H9 (cell line): Measurements from ENCODE around the gene CSMD2. TPM values are rescaled to one million over a fixed set of nuclear protein-coding genes. Genes with fewer than 3 reads are reported as not detected.

ENCODE experiments used
- DNase-seq: peaks from one replicate; pipeline ENCODE4 v3.0.0-alpha.2; 2017
- H2AFZ ChIP-seq: one replicate; pipeline ENCODE4 v1.6.1; 2013; ENCODE audit warnings: mild to moderate bottlenecking, low read length, control low read depth, moderate library complexity
- H2AK5ac ChIP-seq: 2 replicates; pipeline ENCODE4 v1.6.1; 2013; ENCODE audit warnings: low read length, control low read depth, mixed read lengths; ENCODE audit not compliant: insufficient read length
- H2BK120ac ChIP-seq: one replicate; pipeline ENCODE4 v1.6.1; 2013; ENCODE audit warnings: low read depth, mild to moderate bottlenecking, low read length, control low read depth, inconsistent platforms; ENCODE audit not compliant: poor library complexity, severe bottlenecking
- H2BK12ac ChIP-seq: 2 replicates; pipeline ENCODE4 v1.6.1; 2013; ENCODE audit warnings: low read length, control low read depth, mixed read lengths, low read depth; ENCODE audit not compliant: insufficient read length
- H2BK15ac ChIP-seq: 2 replicates; pipeline ENCODE4 v1.6.1; 2013; ENCODE audit warnings: low read depth, low read length, control low read depth
- H2BK20ac ChIP-seq: one replicate; pipeline ENCODE4 v1.6.1; 2013; ENCODE audit warnings: low read depth, mild to moderate bottlenecking, low read length, control low read depth, inconsistent platforms; ENCODE audit not compliant: poor library complexity, severe bottlenecking
- H2BK5ac ChIP-seq: 2 replicates; pipeline ENCODE4 v1.6.1; 2013; ENCODE audit warnings: low read length, control low read depth, mixed read lengths; ENCODE audit not compliant: insufficient read length
- H3K14ac ChIP-seq: 2 replicates; pipeline ENCODE4 v1.6.1; 2013; ENCODE audit warnings: low read length, control low read depth; ENCODE audit not compliant: insufficient read depth
- H3K18ac ChIP-seq: 2 replicates; pipeline ENCODE4 v1.6.1; 2013; ENCODE audit warnings: low read depth, mild to moderate bottlenecking, mixed read lengths, low read length, control low read depth; ENCODE audit not compliant: insufficient read length
- H3K23ac ChIP-seq: 2 replicates; pipeline ENCODE4 v1.6.1; 2013; ENCODE audit warnings: low read length, control low read depth, mixed read lengths, low read depth; ENCODE audit not compliant: insufficient read length
- H3K23me2 ChIP-seq: 2 replicates; pipeline ENCODE4 v1.6.1; 2013; ENCODE audit warnings: low read depth, mild to moderate bottlenecking, mixed read lengths, low read length, control low read depth; ENCODE audit not compliant: insufficient read length, poor library complexity, severe bottlenecking
- H3K27ac ChIP-seq: 2 replicates; pipeline ENCODE4 v1.5.1; 2013; ENCODE audit warnings: low read length, control low read depth, mixed read lengths, low read depth; ENCODE audit not compliant: insufficient read length
- H3K27me3 ChIP-seq: 2 replicates; pipeline ENCODE4 v1.6.1; 2013; ENCODE audit warnings: low read length, control low read depth, inconsistent platforms; ENCODE audit not compliant: insufficient read depth
- H3K4ac ChIP-seq: 2 replicates; pipeline ENCODE4 v1.6.1; 2013; ENCODE audit warnings: low read depth, mild to moderate bottlenecking, control low read depth, inconsistent platforms, low read length, moderate library complexity
- H3K4me1 ChIP-seq: 2 replicates; pipeline ENCODE4 v1.6.1; 2013; ENCODE audit warnings: low read length, control low read depth, inconsistent platforms; ENCODE audit not compliant: insufficient read depth
- H3K4me2 ChIP-seq: 2 replicates; pipeline ENCODE4 v1.6.1; 2013; ENCODE audit warnings: low read length, control low read depth, mixed read lengths; ENCODE audit not compliant: insufficient read length, insufficient read depth
- H3K56ac ChIP-seq: 2 replicates; pipeline ENCODE4 v1.6.1; 2013; ENCODE audit warnings: low read depth, mild to moderate bottlenecking, mixed read lengths, low read length, control low read depth; ENCODE audit not compliant: insufficient read length
- H3K79me1 ChIP-seq: 2 replicates; pipeline ENCODE4 v1.6.1; 2013; ENCODE audit warnings: low read depth, mild to moderate bottlenecking, moderate library complexity, low read length, control low read depth, inconsistent platforms; ENCODE audit not compliant: insufficient read depth, poor library complexity, severe bottlenecking
- H3K79me2 ChIP-seq: 2 replicates; pipeline ENCODE4 v1.6.1; 2013; ENCODE audit warnings: low read length, control low read depth, inconsistent platforms; ENCODE audit not compliant: insufficient read depth
- H3K9ac ChIP-seq: 2 replicates; pipeline ENCODE4 v1.6.1; 2013; ENCODE audit warnings: low read length, control low read depth, mixed read lengths; ENCODE audit not compliant: insufficient read length; ENCODE audit errors: extremely low read depth
- H3K9me3 ChIP-seq: one replicate; pipeline ENCODE4 v1.6.1; 2013; ENCODE audit warnings: low read depth, low read length, inconsistent platforms; ENCODE audit not compliant: control insufficient read depth
- H3T11ph ChIP-seq: one replicate; pipeline ENCODE4 v1.6.1; 2013; ENCODE audit warnings: mild to moderate bottlenecking, low read length, control low read depth, inconsistent platforms
- H4K20me1 ChIP-seq: one replicate; pipeline ENCODE4 v1.6.1; 2013; ENCODE audit not compliant: control insufficient read depth, insufficient read length, insufficient read depth
- H4K5ac ChIP-seq: 2 replicates; pipeline ENCODE4 v1.6.1; 2013; ENCODE audit warnings: low read depth, mild to moderate bottlenecking, mixed read lengths, low read length, control low read depth; ENCODE audit not compliant: insufficient read length
- H4K8ac ChIP-seq: replicated peaks from 2 replicates; pipeline ENCODE4 v1.6.1; 2013; ENCODE audit warnings: low read length, control low read depth, mixed read lengths, low read depth; ENCODE audit not compliant: insufficient read length
- H4K91ac ChIP-seq: 2 replicates; pipeline ENCODE4 v1.6.1; 2013; ENCODE audit warnings: low read depth, mild to moderate bottlenecking, moderate library complexity, mixed read lengths, low read length, control low read depth; ENCODE audit not compliant: insufficient read length
- H3K27ac Mint-ChIP-seq, 3 experiments: 2 replicates in 2 of 3; 3 replicates in 1 of 3; pipeline ENCODE4 v1.8.0; 2020 to 2021; ENCODE audit warnings: mixed read lengths in 3 of 3, mild to moderate bottlenecking in 1 of 3, moderate library complexity in 1 of 3
- H3K27me3 Mint-ChIP-seq: 2 replicates; pipeline ENCODE4 v1.8.0; 2021; ENCODE audit warnings: low read depth, mild to moderate bottlenecking, moderate library complexity, mixed read lengths
- H3K36me3 Mint-ChIP-seq, 3 experiments: 2 replicates in 2 of 3; 3 replicates in 1 of 3; pipeline ENCODE4 v1.8.0; 2020 to 2021; ENCODE audit warnings: low read depth in 3 of 3, mixed read lengths in 3 of 3; ENCODE audit not compliant: insufficient read depth in 1 of 3
- H3K4me1 Mint-ChIP-seq, 2 experiments: 2 replicates each; pipeline ENCODE4 v1.8.0; 2020; ENCODE audit warnings: mixed read lengths in 2 of 2
- H3K4me3 Mint-ChIP-seq, 2 experiments: 2 replicates in 1 of 2; 3 replicates in 1 of 2; pipeline ENCODE4 v1.8.0; 2020 to 2021; ENCODE audit warnings: mild to moderate bottlenecking in 2 of 2, mixed read lengths in 2 of 2, moderate library complexity in 1 of 2
- H3K9me3 Mint-ChIP-seq, 2 experiments: 2 replicates in 1 of 2; 3 replicates in 1 of 2; pipeline ENCODE4 v1.8.0; 2020; ENCODE audit warnings: mild to moderate bottlenecking in 2 of 2, mixed read lengths in 2 of 2, moderate library complexity in 1 of 2
- WGBS: extraction: QIAGEN DNeasy Blood & Tissue Kit; methylation state at CpG from one replicate; pipeline ENCODE4 v1.1.7; 2013; ENCODE audit warnings: missing lambda C conversion rate, low lambda C conversion rate, mixed read lengths; ENCODE audit not compliant: insufficient read length; ENCODE audit errors: extremely low coverage; 5-methylcytosine and 5-hydroxymethylcytosine counted together
- total RNA-seq: library from RNA; stranded (reverse); gene quantifications from 2 replicates; pipeline ENCODE4 v1.2.1, GENCODE V29; 2021
- TF ChIP-seq, protein P1 (sequence below): fragments of 200-600 bp; sonication (generic); conservative IDR thresholded peaks from 3 replicates; pipeline ENCODE4 v1.8.0; 2021; ENCODE audit warnings: antibody characterized with exemption, mild to moderate bottlenecking

The CSMD2 gene
- total RNA-seq, 1 experiment from 2014 or later, result 6.4 TPM

DNA sequence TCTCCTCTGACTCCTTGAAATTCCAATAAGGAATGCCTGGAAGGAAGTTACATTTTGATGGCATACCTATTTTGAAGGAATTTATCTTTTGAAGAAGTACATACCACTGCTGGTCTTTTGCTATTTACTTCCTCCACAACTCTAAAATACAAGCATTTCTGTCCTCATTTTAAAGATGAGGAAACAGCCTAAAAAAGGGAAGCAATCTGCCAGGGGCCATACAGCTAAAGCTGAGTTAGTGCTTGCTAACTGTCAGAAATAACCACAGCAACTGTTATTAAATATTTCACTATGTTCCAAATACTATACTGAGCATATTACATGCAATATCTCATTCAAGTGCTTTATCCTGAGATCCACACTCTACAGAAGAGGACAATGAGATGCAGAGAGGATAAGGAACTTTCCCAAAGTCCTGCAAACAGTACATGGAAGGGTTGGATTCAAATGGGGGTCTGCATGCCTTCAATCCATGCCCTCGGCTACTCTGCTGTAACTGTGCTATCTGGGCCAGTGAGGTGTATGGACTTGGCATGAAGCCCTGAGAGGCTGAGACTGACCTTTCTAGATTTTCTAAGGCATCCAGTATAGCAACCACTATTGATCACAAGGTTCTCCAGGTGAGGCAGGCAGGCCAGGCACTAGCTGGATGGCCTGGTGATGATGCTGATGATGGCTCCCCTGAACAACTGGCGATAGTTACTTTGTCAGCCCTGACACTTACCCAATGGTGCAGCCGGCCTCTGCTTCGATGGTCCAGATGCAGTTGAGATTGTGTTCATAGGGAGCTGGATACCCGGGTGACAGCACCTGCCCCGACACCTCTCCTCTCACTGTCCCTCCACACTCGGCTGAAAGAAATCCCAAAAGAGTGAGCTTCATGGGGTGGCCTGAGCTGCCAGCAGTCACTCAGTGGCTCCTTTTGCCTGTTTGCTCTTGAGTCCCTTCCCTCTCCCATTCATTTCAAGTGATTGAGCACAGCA is 472.5 kb downstream of the CSMD2 start:
- TF ChIP-seq, protein P1, sequence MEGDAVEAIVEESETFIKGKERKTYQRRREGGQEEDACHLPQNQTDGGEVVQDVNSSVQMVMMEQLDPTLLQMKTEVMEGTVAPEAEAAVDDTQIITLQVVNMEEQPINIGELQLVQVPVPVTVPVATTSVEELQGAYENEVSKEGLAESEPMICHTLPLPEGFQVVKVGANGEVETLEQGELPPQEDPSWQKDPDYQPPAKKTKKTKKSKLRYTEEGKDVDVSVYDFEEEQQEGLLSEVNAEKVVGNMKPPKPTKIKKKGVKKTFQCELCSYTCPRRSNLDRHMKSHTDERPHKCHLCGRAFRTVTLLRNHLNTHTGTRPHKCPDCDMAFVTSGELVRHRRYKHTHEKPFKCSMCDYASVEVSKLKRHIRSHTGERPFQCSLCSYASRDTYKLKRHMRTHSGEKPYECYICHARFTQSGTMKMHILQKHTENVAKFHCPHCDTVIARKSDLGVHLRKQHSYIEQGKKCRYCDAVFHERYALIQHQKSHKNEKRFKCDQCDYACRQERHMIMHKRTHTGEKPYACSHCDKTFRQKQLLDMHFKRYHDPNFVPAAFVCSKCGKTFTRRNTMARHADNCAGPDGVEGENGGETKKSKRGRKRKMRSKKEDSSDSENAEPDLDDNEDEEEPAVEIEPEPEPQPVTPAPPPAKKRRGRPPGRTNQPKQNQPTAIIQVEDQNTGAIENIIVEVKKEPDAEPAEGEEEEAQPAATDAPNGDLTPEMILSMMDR, result no peak
- Histone ChIP-seq H3K27ac (no peak overlapping the region), H3K79me2 (no peaks in the 10 kb centered on the region), H4K20me1 (no peaks in the 10 kb centered on the region), H2BK5ac (no peak overlapping the region), H3K9ac (no peak overlapping the region), H2BK120ac (no peak overlapping the region), H2BK15ac (no peak overlapping the region), H3K4me1 (no peaks in the 10 kb centered on the region), H3K56ac (no peak overlapping the region), H2AK5ac (no peak overlapping the region), H3K27me3 (no peaks in the 10 kb centered on the region), H2BK20ac (no peak overlapping the region), H2BK12ac (no peak overlapping the region), H3K23ac (no peak overlapping the region), H3K23me2 (no peaks in the 10 kb centered on the region), H4K5ac (no peak overlapping the region), H3K18ac (no peak overlapping the region), H4K91ac (no peak overlapping the region), H3T11ph (no peak overlapping the region), H3K9me3 (no peaks in the 10 kb centered on the region), H2AFZ (no peak overlapping the region), H3K4ac (no peak overlapping the region), H3K79me1 (no peaks in the 10 kb centered on the region), H3K4me2 (no peak overlapping the region), H3K14ac (no peak overlapping the region), H4K8ac (no peak overlapping the region)
- Mint-ChIP-seq H3K4me1 (no peaks in the 10 kb centered on the region), H3K36me3 (peaks cover 4 to 17% (median 4%) of the 10 kb centered on the region in 3 experiments; a peak in 6 of 7 replicates), H3K27ac (no peak overlapping the region), H3K9me3 (no peaks in the 10 kb centered on the region), H3K4me3 (no peak overlapping the region), H3K27me3 (no peaks in the 10 kb centered on the region)
- no CpG with 5 or more reads among the region's 7 CpGs for WGBS
- no peak for DNase-seq
